Esophagus squamous epithelium (tissue), 5 donors: Measurements from ENCODE around the gene CELF1. TPM values are rescaled to one million over a fixed set of nuclear protein-coding genes. Genes with fewer than 3 reads are reported as not detected.
A peak's percentile ranks its signal among the peaks of the same experiment; 100 is the strongest.

Experiments used
- DNase-seq: peaks from one replicate; lab custom pipeline; 2025; lab: John Stamatoyannopoulos, UW
- H3K27ac ChIP-seq, 4 donors: fragments of 200-600 bp; sonication (generic); one replicate each; pipeline ENCODE4 v1.5.1; 2016 to 2019; ENCODE audit warnings: mild to moderate bottlenecking in 1 of 4
- H3K27me3 ChIP-seq, 4 donors: fragments of 200-600 bp; sonication (generic); 1 replicate in 3 of 4; 2 replicates in 1 of 4; pipeline versions ENCODE4 v1.5.1 to v1.6.0; 2017 to 2021; ENCODE audit warnings: antibody characterized with exemption in 1 of 4
- H3K36me3 ChIP-seq, 3 donors: fragments of 200-600 bp; sonication (generic); one replicate each; pipeline ENCODE4 v1.5.1; 2016 to 2019
- H3K4me1 ChIP-seq, 3 donors: fragments of 200-600 bp; sonication (generic); one replicate each; pipeline ENCODE4 v1.5.1; 2017 to 2019
- H3K4me3 ChIP-seq, 4 donors: fragments of 200-600 bp; sonication (generic); 1 replicate in 3 of 4; 2 replicates in 1 of 4; pipeline ENCODE4 v1.5.1; 2016 to 2019; ENCODE audit warnings: mild to moderate bottlenecking in 2 of 4, moderate library complexity in 1 of 4
- H3K9me3 ChIP-seq, 3 donors: fragments of 200-600 bp; sonication (generic); one replicate each; pipeline ENCODE4 v1.5.1; 2016 to 2019
- CTCF ChIP-seq, 6 experiments: fragments of 450-650 bp in 4 of 6; fragments of 200-600 bp in 2 of 6; sonication (generic) in 2 of 6; IDR thresholded peaks; one replicate each; pipeline ENCODE4 v1.5.1; 2016 to 2019; ENCODE audit warnings: antibody characterized with exemption in 6 of 6, mild to moderate bottlenecking in 4 of 6, moderate library complexity in 4 of 6
- POLR2A ChIP-seq, 4 donors: fragments of 450-650 bp; IDR thresholded peaks; one replicate each; pipeline ENCODE4 v1.6.1; 2017; ENCODE audit warnings: antibody characterized with exemption in 4 of 4, mild to moderate bottlenecking in 4 of 4, moderate library complexity in 3 of 4
- WGBS, 2 donors: methylation state at CpG; one replicate each; pipeline ENCODE4 v1.1.5; 2018; 5-methylcytosine and 5-hydroxymethylcytosine counted together
- intact Hi-C: fragments of 100-400 bp; cut with DNase I; formaldehyde crosslinking; loops from one replicate; pipeline ENCODE4 v1.15.0; 2022
- total RNA-seq, 4 donors: library from RNA; depleted of rRNA; stranded (reverse); fragments of >200 nt; gene quantifications; one replicate each; pipeline ENCODE4 v1.1.0, GENCODE V29; 2016
- donor health status: DM: yes; HTN: yes; CAD: no.

Gene CELF1
- total RNA-seq, 4 donors from 2014 or later: 50.4 to 88.9 (median 64.1) TPM

DNA sequence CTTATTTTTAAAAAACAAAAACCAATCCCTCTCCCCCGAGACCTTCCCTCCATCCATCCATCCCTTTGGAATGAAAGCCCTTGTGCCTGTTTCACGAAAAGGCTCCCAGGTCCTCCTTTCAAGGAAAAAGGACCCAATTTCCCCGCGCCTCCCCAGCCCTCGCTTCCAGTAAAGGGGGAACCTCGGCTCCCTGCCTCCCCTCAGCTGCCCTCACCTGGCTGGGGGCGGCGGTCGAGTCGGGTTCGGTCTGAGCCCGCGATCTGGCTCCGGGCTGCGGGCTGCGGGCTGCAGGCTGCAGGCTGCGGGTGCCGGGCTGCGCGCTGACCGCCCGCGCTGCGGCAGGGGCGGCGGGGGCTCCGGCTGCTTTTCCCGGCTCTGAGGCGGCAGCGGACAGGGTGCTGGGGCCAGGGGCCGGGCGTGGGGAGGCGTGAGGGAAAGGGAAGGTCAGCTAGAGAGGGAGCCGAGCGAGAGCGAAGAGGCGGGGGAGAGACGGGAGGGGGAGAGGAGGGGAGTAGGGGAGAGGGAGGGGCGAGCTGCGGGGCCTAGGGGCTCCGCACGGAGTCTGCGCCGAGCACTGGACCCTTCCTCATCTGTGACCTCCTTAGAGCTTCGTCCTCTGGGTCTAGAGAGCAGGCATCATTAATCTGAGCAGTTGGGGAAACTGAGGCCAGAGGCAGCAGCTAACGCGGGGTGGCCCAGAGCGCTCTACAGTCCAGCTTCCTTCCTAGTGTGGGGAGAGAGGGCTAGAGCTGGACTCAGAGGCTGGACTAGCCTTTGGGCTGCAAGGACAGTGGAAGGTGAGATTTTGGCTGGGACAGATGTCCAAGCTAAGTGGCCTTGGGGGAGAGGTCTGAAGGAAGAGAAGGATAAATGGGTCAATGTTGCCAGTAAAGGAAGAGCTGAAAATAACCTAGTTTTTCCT lies 41.3 kb upstream of the CELF1 start, which contains the start of gene C1QTNF4:
Gene C1QTNF4, minus strand, starts transcription at position 478 of the 922 bp plus-strand sequence. CDS start 3,601 bp downstream, outside the sequence.
- no peaks in the 10 kb centered on the region for H3K36me3 ChIP-seq
- peaks cover 0 to 4% (median 0%) of the 10 kb centered on the region in 3 donors for H3K9me3 ChIP-seq
- TF ChIP-seq CTCF (IDR thresholded peaks at IDR 0.05) (no peak), POLR2A (IDR thresholded peaks at IDR 0.05) (no peak)
- intact Hi-C loops: no loop called here
- H3K4me1 ChIP-seq: peaks cover 6 to 29% (median 7%) of the 10 kb centered on the region in 3 donors
- H3K27ac ChIP-seq: no peak within 1 kb of the TSS
- H3K27me3 ChIP-seq: peaks cover 0 to 72% (median 8%) of the 10 kb centered on the region in 4 donors
- no peak for DNase-seq
- H3K4me3 ChIP-seq: peak within 1 kb of the TSS in 2 of 4 donors; percentile 35 to 57
- WGBS, 2 donors: 8 to 15% methylated on average over 15 to 19 of the region's 48 CpGs

- H3K27ac ChIP-seq: no peak overlapping the region
- WGBS, 2 donors: 10 to 29% methylated on average over 4 to 6 of the region's 6 CpGs
- no peak for DNase-seq
- TF ChIP-seq CTCF (IDR thresholded peaks at IDR 0.05) (no peak), POLR2A (IDR thresholded peaks at IDR 0.05) (no peak)
- H3K36me3 ChIP-seq: no peaks in the 10 kb centered on the region
- peaks cover 0 to 4% (median 0%) of the 10 kb centered on the region in 3 donors for H3K9me3 ChIP-seq
- intact Hi-C loops: no loop called here
- H3K27me3 ChIP-seq: peaks cover 0 to 76% (median 8%) of the 10 kb centered on the region in 4 donors
- H3K4me1 ChIP-seq: peaks cover 6 to 30% (median 7%) of the 10 kb centered on the region in 3 donors
- peak overlapping the region in 2 of 4 donors; percentile 35 to 57 for H3K4me3 ChIP-seq
These were observed 40.6 kb upstream of the CELF1 start for GRCh38 chr11:47593492-47593933.

- Histone ChIP-seq H3K27me3 (peaks cover 0 to 76% (median 8%) of the 10 kb centered on the region in 4 donors), H3K4me1 (peaks cover 6 to 30% (median 7%) of the 10 kb centered on the region in 3 donors), H3K4me3 (no peak overlapping the region), H3K27ac (no peak overlapping the region), H3K36me3 (no peaks in the 10 kb centered on the region), H3K9me3 (peaks cover 0 to 4% (median 0%) of the 10 kb centered on the region in 3 donors)
- TF ChIP-seq POLR2A (IDR thresholded peaks at IDR 0.05) (no peak), CTCF (IDR thresholded peaks at IDR 0.05) (no peak)
- no peak for DNase-seq
- WGBS, 2 donors: 52 to 61% methylated on average over 2 of the region's 2 CpGs
- intact Hi-C loops: no loop called here
These were observed 40.0 kb upstream of the CELF1 start for GRCh38 chr11:47592970-47593369.

DNA sequence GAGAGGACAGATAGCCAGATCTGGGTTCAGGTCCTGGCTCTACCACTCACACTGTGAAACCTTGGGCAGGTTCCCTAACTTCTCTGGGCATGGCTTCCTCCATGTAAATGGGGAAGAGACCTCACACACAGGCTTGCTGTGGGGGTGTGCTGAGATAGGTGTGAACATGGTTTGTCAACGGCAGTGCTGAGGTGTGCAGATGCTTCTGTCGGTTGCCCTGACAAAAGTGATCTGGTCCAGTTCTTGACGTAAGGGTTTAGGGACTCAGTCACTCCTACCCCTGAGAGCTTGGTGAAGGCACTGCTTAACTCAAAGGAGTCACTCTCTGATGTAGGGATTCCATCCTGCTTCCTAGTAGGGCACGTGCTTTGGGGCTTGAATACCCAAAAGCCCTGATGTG lies 39.3 kb upstream of the CELF1 start:
- DNase-seq: no peak
- WGBS, 2 donors: 48 to 71% methylated on average over 3 of the region's 4 CpGs
- Histone ChIP-seq H3K4me3 (no peak overlapping the region), H3K36me3 (no peaks in the 10 kb centered on the region), H3K9me3 (peaks cover 0 to 4% (median 0%) of the 10 kb centered on the region in 3 donors), H3K27me3 (peaks cover 0 to 76% (median 8%) of the 10 kb centered on the region in 4 donors), H3K4me1 (peaks cover 6 to 30% (median 7%) of the 10 kb centered on the region in 3 donors), H3K27ac (no peak overlapping the region)
- intact Hi-C loops: no loop called here
- TF ChIP-seq POLR2A (IDR thresholded peaks at IDR 0.05) (no peak), CTCF (IDR thresholded peaks at IDR 0.05) (no peak)

DNA sequence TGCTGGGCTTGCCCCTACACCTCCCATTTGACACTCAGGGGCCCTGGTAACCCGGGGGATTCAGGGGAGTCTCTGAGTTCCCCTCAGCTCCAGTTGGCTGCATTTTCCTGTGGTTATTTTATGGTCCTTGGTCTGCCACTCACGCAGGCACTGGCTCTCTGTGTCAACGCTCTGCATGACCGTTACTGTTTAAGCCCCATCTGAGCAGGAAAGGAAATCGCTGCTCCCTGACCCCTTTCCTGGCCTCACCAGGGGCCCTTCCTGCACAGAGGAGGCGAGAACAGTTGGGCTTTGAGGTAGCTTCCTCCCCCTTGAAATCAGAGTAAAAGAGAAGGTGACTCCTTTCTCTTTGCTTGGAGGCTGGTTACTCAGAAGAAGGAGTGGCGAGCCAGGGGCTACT lies 38.8 kb upstream of the CELF1 start:
- Histone ChIP-seq H3K27me3 (peaks cover 0 to 76% (median 8%) of the 10 kb centered on the region in 4 donors), H3K36me3 (no peaks in the 10 kb centered on the region), H3K4me3 (no peak overlapping the region), H3K27ac (no peak overlapping the region), H3K9me3 (peaks cover 0 to 4% (median 0%) of the 10 kb centered on the region in 3 donors), H3K4me1 (peaks cover 6 to 30% (median 7%) of the 10 kb centered on the region in 3 donors)
- TF ChIP-seq CTCF (IDR thresholded peaks at IDR 0.05): no peak
- no peak for TF ChIP-seq POLR2A (IDR thresholded peaks at IDR 0.05)
- no peak for DNase-seq
- intact Hi-C loops: no loop called here
- 38 to 59% methylated on average over 4 to 6 of the region's 7 CpGs for WGBS, 2 donors
